OCI-LY3 (cell line): ENCODE measurements around the gene APOBEC3G.

Source experiments
- EZH2phosphoT487 ChIP-seq: fragments of 200-600 bp; shearing (Covaris generic); IDR thresholded peaks from 2 replicates; pipeline ENCODE4 v1.6.1; 2018; ENCODE audit warnings: antibody characterized with exemption, mixed run types, low read depth
- TF ChIP-seq, protein P1 (sequence below): fragments of 200-600, 300-600 bp; sonication (generic); IDR thresholded peaks from 2 replicates; pipeline ENCODE4 v1.5.1; 2014; ENCODE audit warnings: antibody characterized with exemption, low read length, low read depth

DNA sequence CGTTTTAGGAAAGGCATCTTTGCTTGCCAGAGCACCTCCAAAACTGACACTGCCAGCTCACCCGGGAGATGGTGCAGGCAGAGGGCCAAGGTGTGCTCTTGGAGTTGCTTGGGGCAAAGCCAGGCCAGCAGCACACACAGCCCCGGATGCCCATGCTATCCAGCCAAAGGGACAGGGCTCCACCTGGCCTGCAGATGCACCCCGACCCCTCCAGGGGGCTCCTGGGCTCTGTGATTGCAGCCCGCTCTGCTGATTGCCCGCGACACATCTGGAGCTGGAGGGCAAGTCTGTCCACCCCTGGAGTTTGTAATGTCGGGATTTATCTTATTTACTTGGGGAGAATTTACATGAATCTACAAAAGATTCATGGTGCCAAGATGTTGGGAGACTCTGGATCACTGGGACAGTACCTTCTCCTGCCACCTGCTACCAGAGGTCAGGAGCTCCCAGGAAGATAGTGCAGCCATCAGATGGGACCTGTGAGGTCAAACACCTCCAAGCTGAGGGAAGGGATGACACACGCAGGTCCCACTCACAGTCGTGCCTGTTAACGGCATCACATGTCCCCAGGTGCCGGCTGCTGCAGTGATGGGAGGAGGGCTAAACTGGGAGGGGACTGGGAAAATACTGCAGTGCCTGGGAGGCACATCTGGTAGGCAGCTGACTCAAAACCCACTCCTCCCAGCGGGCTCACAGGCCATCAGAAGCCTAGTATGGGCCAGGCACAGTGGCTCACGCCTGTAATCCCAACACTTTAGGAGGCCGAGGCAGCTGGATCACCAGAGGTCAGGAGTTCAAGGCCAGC is 58.2 kb downstream of the APOBEC3G start:
- TF ChIP-seq, protein P1, sequence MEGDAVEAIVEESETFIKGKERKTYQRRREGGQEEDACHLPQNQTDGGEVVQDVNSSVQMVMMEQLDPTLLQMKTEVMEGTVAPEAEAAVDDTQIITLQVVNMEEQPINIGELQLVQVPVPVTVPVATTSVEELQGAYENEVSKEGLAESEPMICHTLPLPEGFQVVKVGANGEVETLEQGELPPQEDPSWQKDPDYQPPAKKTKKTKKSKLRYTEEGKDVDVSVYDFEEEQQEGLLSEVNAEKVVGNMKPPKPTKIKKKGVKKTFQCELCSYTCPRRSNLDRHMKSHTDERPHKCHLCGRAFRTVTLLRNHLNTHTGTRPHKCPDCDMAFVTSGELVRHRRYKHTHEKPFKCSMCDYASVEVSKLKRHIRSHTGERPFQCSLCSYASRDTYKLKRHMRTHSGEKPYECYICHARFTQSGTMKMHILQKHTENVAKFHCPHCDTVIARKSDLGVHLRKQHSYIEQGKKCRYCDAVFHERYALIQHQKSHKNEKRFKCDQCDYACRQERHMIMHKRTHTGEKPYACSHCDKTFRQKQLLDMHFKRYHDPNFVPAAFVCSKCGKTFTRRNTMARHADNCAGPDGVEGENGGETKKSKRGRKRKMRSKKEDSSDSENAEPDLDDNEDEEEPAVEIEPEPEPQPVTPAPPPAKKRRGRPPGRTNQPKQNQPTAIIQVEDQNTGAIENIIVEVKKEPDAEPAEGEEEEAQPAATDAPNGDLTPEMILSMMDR = peak; percentile 70
- no peak for TF ChIP-seq EZH2phosphoT487
